Testis (tissue), 2 donors: Measurements from ENCODE around the gene PIGO.

ENCODE experiments used
- CTCF ChIP-seq, 3 experiments: fragments of 450-650 bp in 2 of 3; fragments of 200-600 bp in 1 of 3; sonication (generic) in 1 of 3; IDR thresholded peaks; one replicate each; pipeline ENCODE4 v1.5.1; 2016 to 2019; ENCODE audit warnings: antibody characterized with exemption in 3 of 3, mild to moderate bottlenecking in 2 of 3, moderate library complexity in 1 of 3
- POLR2A ChIP-seq: fragments of 450-650 bp; IDR thresholded peaks from one replicate; pipeline ENCODE4 v1.6.1; 2017; ENCODE audit warnings: antibody characterized with exemption, mild to moderate bottlenecking, moderate library complexity

- TF ChIP-seq CTCF (IDR thresholded peaks at IDR 0.05) (no peak), POLR2A (no peak)
These were observed 21.0 kb downstream of the PIGO start for GRCh38 chr9:35075358-35075757.
